SK-N-MC (cell line): ENCODE measurements around the gene CSNK2A3.

Experiments
- EZH2 ChIP-seq: fragments of 200-600 bp; sonication (generic); IDR thresholded peaks from one replicate; pipeline ENCODE4 v1.6.1; 2017; ENCODE audit warnings: antibody characterized with exemption
- FOXP2 ChIP-seq: optimal IDR thresholded peaks from 2 replicates; pipeline ENCODE3; 2011; ENCODE audit warnings: mild to moderate bottlenecking, moderate library complexity; ENCODE audit not compliant: insufficient read depth; ENCODE audit errors: extremely low read length, control extremely low read depth
- POLR2AphosphoS5 ChIP-seq: IDR thresholded peaks from 2 replicates; pipeline ENCODE4 v1.6.1; 2012; ENCODE audit warnings: mild to moderate bottlenecking, low read depth, low read length, borderline replicate concordance

GRCh38 chr11:11346303-11346702 is 6.7 kb downstream of the CSNK2A3 start:
- TF ChIP-seq EZH2 = no peak
- TF ChIP-seq POLR2AphosphoS5 = no peak
- no peak for TF ChIP-seq FOXP2
